Spleen (tissue), 11 donors: Measurements from ENCODE around the gene ZNRF4. TPM values are rescaled to one million over a fixed set of nuclear protein-coding genes. Genes with fewer than 3 reads are reported as not detected.

Experiments used
- DNase-seq: peaks from one replicate; pipeline ENCODE4 v3.0.0-alpha.2; 2020
- H3K27ac ChIP-seq, 8 donors: fragments of 200-600 bp; sonication (generic) in 7 of 8; 1 replicate in 4 of 8; 2 replicates in 4 of 8; pipeline versions ENCODE4 v1.5.0 to v1.8.0; 2016 to 2021; ENCODE audit warnings: inconsistent platforms in 4 of 8, mild to moderate bottlenecking in 4 of 8, moderate library complexity in 1 of 8
- H3K27me3 ChIP-seq, 7 donors: fragments of 200-600 bp; sonication (generic) in 6 of 7; replicated peaks in 1 of 7; 1 replicate in 4 of 7; 2 replicates in 3 of 7; pipeline versions ENCODE4 v1.5.0 to v1.8.0; 2016 to 2021; ENCODE audit warnings: inconsistent platforms in 3 of 7, mild to moderate bottlenecking in 1 of 7
- H3K36me3 ChIP-seq, 6 donors: fragments of 200-600 bp; sonication (generic) in 5 of 6; 1 replicate in 4 of 6; 2 replicates in 2 of 6; pipeline versions ENCODE4 v1.5.0 to v1.8.0; 2016 to 2021; ENCODE audit warnings: inconsistent platforms in 2 of 6
- H3K4me1 ChIP-seq, 6 donors: fragments of 200-600 bp; sonication (generic) in 5 of 6; 1 replicate in 3 of 6; 2 replicates in 3 of 6; pipeline versions ENCODE4 v1.5.0 to v1.8.0; 2016 to 2021; ENCODE audit warnings: inconsistent platforms in 3 of 6
- H3K4me3 ChIP-seq, 8 donors: fragments of 200-600 bp; sonication (generic) in 7 of 8; 1 replicate in 4 of 8; 2 replicates in 4 of 8; pipeline versions ENCODE4 v1.5.0 to v1.8.0; 2016 to 2021; ENCODE audit warnings: inconsistent platforms in 4 of 8, mild to moderate bottlenecking in 4 of 8, moderate library complexity in 2 of 8
- H3K9me3 ChIP-seq, 8 donors: fragments of 200-600 bp; sonication (generic) in 7 of 8; 1 replicate in 4 of 8; 2 replicates in 4 of 8; pipeline versions ENCODE4 v1.5.0 to v1.8.0; 2016 to 2021; ENCODE audit warnings: inconsistent platforms in 4 of 8
- POLR2A ChIP-seq, 3 donors: fragments of 450-650 bp; IDR thresholded peaks; one replicate each; pipeline ENCODE4 v1.5.1; 2017; ENCODE audit warnings: antibody characterized with exemption in 3 of 3, mild to moderate bottlenecking in 1 of 3
- POLR2AphosphoS5 ChIP-seq, 3 donors: sonication (generic); formaldehyde crosslinking; IDR thresholded peaks; one replicate each; pipeline ENCODE4 v1.5.1; 2017; ENCODE audit warnings: antibody characterized with exemption in 3 of 3
- WGBS, 5 donors: extraction: QIAGEN DNeasy Blood & Tissue Kit in 3 of 5; methylation state at CpG; one replicate each; pipeline versions ENCODE4 v1.1.5 to v1.1.7; 2013 to 2018; 5-methylcytosine and 5-hydroxymethylcytosine counted together
- intact Hi-C: fragments of 100-400 bp; cut with DNase I; formaldehyde crosslinking; loops from one replicate; pipeline ENCODE4 v1.15.0; 2023; ENCODE audit warnings: low total_unique reads
- polyA plus RNA-seq, 3 donors: library from polyadenylated mRNA; stranded (reverse); fragments of 200-250 nt; gene quantifications; one replicate each; pipeline ENCODE4 v1.2.1, GENCODE V29; 2013
- total RNA-seq, 7 donors: library from RNA; depleted of rRNA in 3 of 7; stranded (reverse); fragments of >200 nt in 3 of 7; fragmentation: NEBNext Ultra II Directional in 4 of 7; extraction: Animal tissue kit (Norgen Biotek cat#: 25700) in 4 of 7; gene quantifications; one replicate each; pipeline versions ENCODE4 v1.1.0 to v1.2.1, GENCODE V29; 2016 to 2021
- TF ChIP-seq, protein P1 (sequence below), 11 experiments: fragments of 200-600 bp in 7 of 11; fragments of 450-650 bp in 4 of 11; sonication (generic) in 4 of 11; IDR thresholded peaks in 8 of 11; conservative IDR thresholded peaks in 3 of 11; 1 replicate in 7 of 11; 2 replicates in 4 of 11; pipeline versions ENCODE4 v1.4.0 to v1.8.0; 2016 to 2021; ENCODE audit warnings: antibody characterized with exemption in 11 of 11, inconsistent platforms in 4 of 11, mild to moderate bottlenecking in 1 of 11
- donor health status: healthy with polysubstance abuse.
- donor health status: DM: no; HTN: no; CAD: no; lungs with moderate emphysema.
- donor health status: DM: no; HTN: no; CAD: no.
- donor health status: Bipolar disorder and iron deficiency.
- donor health status: healthy.
- donor health status: DM: no; HTN: no; CAD: no.
- donor health status: DM: yes; HTN: yes; CAD: no.

The ZNRF4 gene
- total and polyA plus RNA-seq, 10 donors, result not detected

DNA sequence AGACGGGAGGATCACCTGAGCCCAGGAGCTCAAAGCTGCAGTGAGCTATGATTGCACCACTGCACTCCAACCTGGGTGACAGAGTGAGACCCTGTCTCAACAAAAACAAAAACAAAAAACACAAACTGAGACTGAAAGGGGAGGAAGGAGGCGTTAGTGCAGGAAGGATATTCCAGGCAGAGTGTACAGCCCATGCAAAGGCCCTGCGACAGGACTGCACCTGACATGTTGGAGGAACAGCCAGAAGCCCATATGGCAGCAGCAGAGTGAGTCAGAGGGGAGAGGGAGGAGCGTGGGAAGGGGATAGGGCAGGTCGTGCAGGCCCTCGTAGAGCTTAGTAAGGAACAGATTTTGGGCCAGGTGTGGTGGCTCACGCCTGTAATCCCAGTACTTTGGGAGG, 3.2 kb downstream of the ZNRF4 start:
- H3K27me3 ChIP-seq, result peaks cover 0 to 31% (median 0%) of the 10 kb centered on the region in 7 donors
- intact Hi-C loops, result no loop called here
- H3K27ac ChIP-seq, result no peak overlapping the region
- TF ChIP-seq POLR2AphosphoS5 (IDR thresholded peaks at IDR 0.05) (no peak), POLR2A (IDR thresholded peaks at IDR 0.05) (no peak)
- TF ChIP-seq, protein P1, sequence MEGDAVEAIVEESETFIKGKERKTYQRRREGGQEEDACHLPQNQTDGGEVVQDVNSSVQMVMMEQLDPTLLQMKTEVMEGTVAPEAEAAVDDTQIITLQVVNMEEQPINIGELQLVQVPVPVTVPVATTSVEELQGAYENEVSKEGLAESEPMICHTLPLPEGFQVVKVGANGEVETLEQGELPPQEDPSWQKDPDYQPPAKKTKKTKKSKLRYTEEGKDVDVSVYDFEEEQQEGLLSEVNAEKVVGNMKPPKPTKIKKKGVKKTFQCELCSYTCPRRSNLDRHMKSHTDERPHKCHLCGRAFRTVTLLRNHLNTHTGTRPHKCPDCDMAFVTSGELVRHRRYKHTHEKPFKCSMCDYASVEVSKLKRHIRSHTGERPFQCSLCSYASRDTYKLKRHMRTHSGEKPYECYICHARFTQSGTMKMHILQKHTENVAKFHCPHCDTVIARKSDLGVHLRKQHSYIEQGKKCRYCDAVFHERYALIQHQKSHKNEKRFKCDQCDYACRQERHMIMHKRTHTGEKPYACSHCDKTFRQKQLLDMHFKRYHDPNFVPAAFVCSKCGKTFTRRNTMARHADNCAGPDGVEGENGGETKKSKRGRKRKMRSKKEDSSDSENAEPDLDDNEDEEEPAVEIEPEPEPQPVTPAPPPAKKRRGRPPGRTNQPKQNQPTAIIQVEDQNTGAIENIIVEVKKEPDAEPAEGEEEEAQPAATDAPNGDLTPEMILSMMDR (IDR thresholded peaks at IDR 0.05 in 8 of 11, conservative IDR thresholded peaks at IDR 0.05 in 3 of 11), result no peak
- 77 to 86% (median 82%) methylated on average over 7 of the region's 7 CpGs for WGBS, 5 donors
- H3K4me1 ChIP-seq, result no peaks in the 10 kb centered on the region
- H3K9me3 ChIP-seq, result peaks cover 0 to 38% (median 8%) of the 10 kb centered on the region in 8 donors
- DNase-seq, result no peak
- H3K4me3 ChIP-seq, result no peak overlapping the region
- H3K36me3 ChIP-seq, result no peaks in the 10 kb centered on the region

DNA sequence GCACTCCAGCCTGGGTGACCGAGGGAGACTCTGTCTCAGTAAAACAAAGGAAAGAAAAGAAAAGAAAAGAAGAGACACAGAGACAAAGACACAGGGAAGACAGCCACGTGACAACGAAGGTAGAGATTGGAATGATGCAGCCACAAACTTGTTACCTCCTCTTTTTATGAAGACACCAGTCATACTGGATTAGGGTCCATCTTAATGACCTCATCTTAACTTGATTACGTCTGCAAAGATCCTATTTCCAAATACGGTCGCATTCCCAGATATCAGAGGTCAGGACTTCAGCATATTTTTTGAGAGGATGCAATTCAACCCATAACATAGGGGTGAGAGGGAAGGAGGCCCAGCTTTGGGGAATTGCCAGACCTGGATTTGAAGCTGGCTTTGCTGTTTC, 4.1 kb downstream of the ZNRF4 start:
- Histone ChIP-seq H3K4me1 (no peaks in the 10 kb centered on the region), H3K27me3 (peaks cover 0 to 21% (median 0%) of the 10 kb centered on the region in 7 donors), H3K4me3 (no peak overlapping the region), H3K36me3 (no peaks in the 10 kb centered on the region), H3K27ac (no peak overlapping the region), H3K9me3 (peaks cover 0 to 34% (median 6%) of the 10 kb centered on the region in 8 donors)
- no peak for TF ChIP-seq POLR2AphosphoS5 (IDR thresholded peaks at IDR 0.05)
- TF ChIP-seq, protein P1 (IDR thresholded peaks at IDR 0.05 in 8 of 11, conservative IDR thresholded peaks at IDR 0.05 in 3 of 11), result no peak
- no peak for TF ChIP-seq POLR2A (IDR thresholded peaks at IDR 0.05)
- DNase-seq, result no peak
- 59 to 75% (median 71%) methylated on average over 6 of the region's 6 CpGs for WGBS, 5 donors
- intact Hi-C loops, result no loop called here

DNA sequence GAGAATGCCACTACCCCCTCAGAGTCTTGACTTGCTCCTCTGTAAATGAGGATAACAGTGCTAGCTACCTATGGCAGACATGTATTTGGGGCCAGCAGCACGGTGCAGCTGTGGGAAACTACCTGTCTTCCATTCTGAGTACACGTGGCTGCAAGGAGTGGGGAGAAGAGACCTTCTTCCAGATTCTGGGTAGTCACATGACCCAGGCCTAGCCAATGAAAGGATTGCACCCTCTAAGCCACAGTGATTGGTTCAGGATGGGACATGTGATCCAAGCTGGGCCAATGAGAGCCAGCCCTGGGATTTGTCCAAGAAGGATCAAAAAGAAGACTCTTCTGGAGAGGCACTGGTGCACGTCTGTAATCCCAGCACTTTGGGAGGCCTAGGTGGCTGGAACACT, 5.5 kb downstream of the ZNRF4 start:
- TF ChIP-seq, protein P1 (IDR thresholded peaks at IDR 0.05 in 8 of 11, conservative IDR thresholded peaks at IDR 0.05 in 3 of 11), result no peak
- TF ChIP-seq POLR2AphosphoS5 (IDR thresholded peaks at IDR 0.05) (no peak), POLR2A (IDR thresholded peaks at IDR 0.05) (no peak)
- H3K27me3 ChIP-seq, result peaks cover 0 to 23% (median 0%) of the 10 kb centered on the region in 7 donors
- WGBS, 5 donors, result 61 to 88% (median 73%) methylated on average over 3 of the region's 3 CpGs
- no peak overlapping the region for H3K27ac ChIP-seq
- H3K4me3 ChIP-seq, result no peak overlapping the region
- intact Hi-C loops, result no loop called here
- no peak for DNase-seq
- no peaks in the 10 kb centered on the region for H3K36me3 ChIP-seq
- H3K4me1 ChIP-seq, result no peaks in the 10 kb centered on the region
- H3K9me3 ChIP-seq, result peaks cover 0 to 34% (median 6%) of the 10 kb centered on the region in 8 donors

DNA sequence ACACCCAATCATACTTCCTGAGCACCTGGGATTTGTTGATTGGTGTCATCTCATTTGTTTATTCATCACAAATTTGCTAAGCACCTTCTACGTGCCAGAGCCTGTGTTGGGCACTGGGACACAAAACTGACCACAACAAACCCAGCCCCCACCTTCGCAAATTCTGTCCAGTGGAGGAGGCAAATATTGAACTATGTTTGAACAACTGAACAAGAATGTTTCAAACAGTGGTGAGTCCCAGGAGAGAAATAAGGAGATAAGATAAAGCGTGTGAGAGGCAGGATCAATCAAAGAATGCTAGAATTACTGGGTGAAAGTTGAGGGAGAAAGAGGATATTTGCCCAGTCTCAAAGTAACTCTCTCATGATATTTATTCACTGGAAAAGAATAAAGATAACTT, 8.7 kb downstream of the ZNRF4 start:
- intact Hi-C loops, result no loop called here
- Histone ChIP-seq H3K4me3 (no peak overlapping the region), H3K36me3 (no peaks in the 10 kb centered on the region), H3K9me3 (peaks cover 0 to 34% (median 6%) of the 10 kb centered on the region in 8 donors), H3K4me1 (no peaks in the 10 kb centered on the region), H3K27ac (no peak overlapping the region), H3K27me3 (peaks cover 0 to 39% (median 0%) of the 10 kb centered on the region in 7 donors)
- TF ChIP-seq POLR2AphosphoS5 (IDR thresholded peaks at IDR 0.05) (no peak), POLR2A (IDR thresholded peaks at IDR 0.05) (no peak)
- TF ChIP-seq, protein P1 (IDR thresholded peaks at IDR 0.05 in 8 of 11, conservative IDR thresholded peaks at IDR 0.05 in 3 of 11), result no peak
- DNase-seq, result no peak
- WGBS, 5 donors, result 74 to 87% (median 81%) methylated on average over 3 of the region's 3 CpGs
